Erythroblast (primary cell): Measurements from ENCODE around the gene CAMK1D.

Experiments used
- GATA1 ChIP-seq: IDR thresholded peaks from 2 replicates; pipeline ENCODE4 v1.6.1; 2011; ENCODE audit warnings: low read depth, mild to moderate bottlenecking, control low read depth, low read length, moderate library complexity
- POLR2A ChIP-seq: IDR thresholded peaks from 2 replicates; pipeline ENCODE4 v1.6.1; 2011; ENCODE audit warnings: mild to moderate bottlenecking, low read length

GRCh38 chr10:12364559-12364958, 15.2 kb downstream of the CAMK1D start:
- TF ChIP-seq POLR2A (no peak), GATA1 (no peak)
